GM12875 (cell line): ENCODE results near the gene SEMA4B.
A peak's percentile ranks its signal among the peaks of the same experiment; 100 is the strongest.
"Not testable (repeated sequence)": the region's sequence is repeated elsewhere in the genome, so short reads cannot be mapped to it uniquely, and the experiment has no call there.

Experiments used
- H3K4me3 ChIP-seq: one replicate; pipeline ENCODE4 v1.5.1; 2011; ENCODE audit warnings: low read depth, low read length, control low read depth
- TF ChIP-seq, protein P1 (sequence below): IDR thresholded peaks from 2 replicates; pipeline ENCODE4 v1.5.1; 2011; ENCODE audit warnings: low read depth, mild to moderate bottlenecking, control low read depth, inconsistent platforms, low read length, moderate library complexity, borderline replicate concordance; ENCODE audit not compliant: insufficient read depth

SEMA4B gene

DNA sequence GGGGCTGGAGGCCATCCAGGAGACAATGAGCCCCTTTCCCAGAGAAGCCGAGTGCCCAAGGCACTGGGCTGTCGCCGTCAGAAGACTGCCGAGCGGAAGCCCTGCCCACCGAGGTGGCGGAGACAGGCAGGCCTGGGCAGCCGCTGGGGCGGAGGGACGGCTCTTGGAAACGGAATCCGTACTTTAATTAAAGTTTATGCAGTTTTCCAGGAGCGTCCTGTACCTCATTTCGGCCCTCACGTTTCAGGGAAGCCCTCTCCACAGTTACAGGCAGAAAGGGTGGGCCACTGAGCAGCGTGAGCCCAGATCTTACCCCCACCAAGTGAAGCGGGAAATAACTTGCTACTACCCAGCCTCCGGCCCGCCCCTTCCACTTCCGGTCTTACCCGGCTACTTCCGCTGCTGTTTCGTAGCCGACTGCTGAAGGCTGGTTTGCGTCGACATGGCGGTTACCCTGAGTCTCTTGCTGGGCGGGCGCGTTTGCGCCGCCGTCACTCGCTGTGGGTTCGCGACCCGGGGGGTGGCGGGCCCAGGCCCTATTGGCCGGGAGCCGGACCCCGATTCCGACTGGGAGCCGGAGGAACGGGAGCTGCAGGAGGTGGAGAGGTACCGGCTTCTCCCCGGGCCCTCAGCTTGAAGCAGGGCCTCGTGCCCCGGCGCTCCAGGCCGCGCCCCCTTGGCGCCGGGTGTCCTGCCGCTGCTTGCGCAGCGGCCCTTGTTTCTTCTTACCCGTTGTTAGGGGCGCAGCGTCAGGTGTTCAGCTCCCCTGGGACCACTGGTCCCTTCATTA, 64.3 kb downstream of the SEMA4B start, which contains the start of gene NGRN:
Gene NGRN (plus strand): TSS at position 402 of the 790 bp plus-strand sequence. CDS start 41 bp downstream, at position 443.
- TF ChIP-seq, protein P1, sequence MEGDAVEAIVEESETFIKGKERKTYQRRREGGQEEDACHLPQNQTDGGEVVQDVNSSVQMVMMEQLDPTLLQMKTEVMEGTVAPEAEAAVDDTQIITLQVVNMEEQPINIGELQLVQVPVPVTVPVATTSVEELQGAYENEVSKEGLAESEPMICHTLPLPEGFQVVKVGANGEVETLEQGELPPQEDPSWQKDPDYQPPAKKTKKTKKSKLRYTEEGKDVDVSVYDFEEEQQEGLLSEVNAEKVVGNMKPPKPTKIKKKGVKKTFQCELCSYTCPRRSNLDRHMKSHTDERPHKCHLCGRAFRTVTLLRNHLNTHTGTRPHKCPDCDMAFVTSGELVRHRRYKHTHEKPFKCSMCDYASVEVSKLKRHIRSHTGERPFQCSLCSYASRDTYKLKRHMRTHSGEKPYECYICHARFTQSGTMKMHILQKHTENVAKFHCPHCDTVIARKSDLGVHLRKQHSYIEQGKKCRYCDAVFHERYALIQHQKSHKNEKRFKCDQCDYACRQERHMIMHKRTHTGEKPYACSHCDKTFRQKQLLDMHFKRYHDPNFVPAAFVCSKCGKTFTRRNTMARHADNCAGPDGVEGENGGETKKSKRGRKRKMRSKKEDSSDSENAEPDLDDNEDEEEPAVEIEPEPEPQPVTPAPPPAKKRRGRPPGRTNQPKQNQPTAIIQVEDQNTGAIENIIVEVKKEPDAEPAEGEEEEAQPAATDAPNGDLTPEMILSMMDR = no peak
- peak within 1 kb of the TSS; percentile 69 for H3K4me3 ChIP-seq

DNA sequence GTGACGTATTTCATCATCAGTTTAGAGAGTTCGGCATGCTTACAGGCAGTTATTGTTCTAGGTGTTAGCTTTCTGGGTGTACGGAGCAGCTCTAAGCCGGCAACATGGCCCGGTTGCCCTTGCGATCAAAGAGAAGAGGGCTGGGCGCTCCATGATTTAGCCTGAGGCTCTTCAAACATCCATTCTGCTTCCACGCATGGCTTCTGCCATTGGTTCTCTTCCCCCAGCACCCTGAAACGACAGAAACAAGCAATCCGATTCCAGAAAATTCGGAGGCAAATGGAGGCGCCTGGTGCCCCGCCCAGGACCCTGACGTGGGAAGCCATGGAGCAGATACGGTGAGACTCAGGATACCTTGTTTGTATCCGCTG, 64.9 kb downstream of the SEMA4B start:
- TF ChIP-seq, protein P1 = no peak
- H3K4me3 ChIP-seq = peak overlapping the region; percentile 69

DNA sequence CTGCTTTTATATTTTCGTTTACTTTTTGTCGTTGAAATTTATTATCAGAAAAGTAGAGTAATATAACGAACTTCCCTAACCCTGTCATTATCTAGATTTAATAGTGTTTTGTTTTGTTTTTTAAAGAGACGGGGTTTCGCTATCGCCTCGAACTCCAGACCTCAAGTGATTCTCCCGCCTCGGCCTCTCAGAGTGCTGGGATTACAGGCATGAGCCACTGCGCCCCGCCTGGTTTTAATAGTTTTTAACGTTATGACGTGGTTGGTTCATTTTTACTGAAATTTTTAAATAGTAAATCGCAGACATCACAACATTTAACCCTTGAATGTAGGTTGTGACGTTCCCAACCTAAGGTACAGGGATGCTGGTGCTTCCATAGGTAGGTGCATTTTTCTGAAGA, 65.4 kb downstream of the SEMA4B start:
- TF ChIP-seq, protein P1 = no peak
- peak overlapping the region; percentile 69 for H3K4me3 ChIP-seq

DNA sequence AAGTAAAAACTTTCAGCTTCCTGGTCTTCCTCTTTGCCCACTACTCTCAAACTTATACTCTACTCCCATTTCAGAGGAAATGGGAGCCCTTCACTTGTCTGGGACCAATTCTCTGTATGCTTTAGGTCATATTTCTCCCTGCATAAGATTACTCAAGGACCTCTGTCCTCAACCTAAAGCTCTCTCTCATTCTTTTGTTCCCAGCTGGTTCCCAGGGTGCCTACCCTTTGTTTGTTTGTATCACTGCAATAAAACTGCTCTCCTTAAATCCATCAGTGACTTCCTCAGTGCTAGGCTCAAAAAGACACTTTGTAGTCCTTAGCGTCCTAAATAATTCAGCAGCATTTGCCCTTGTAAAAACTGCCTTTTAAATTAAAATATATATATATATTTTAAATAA, 67.3 kb downstream of the SEMA4B start:
- TF ChIP-seq, protein P1 = no peak
- no peak overlapping the region for H3K4me3 ChIP-seq

DNA sequence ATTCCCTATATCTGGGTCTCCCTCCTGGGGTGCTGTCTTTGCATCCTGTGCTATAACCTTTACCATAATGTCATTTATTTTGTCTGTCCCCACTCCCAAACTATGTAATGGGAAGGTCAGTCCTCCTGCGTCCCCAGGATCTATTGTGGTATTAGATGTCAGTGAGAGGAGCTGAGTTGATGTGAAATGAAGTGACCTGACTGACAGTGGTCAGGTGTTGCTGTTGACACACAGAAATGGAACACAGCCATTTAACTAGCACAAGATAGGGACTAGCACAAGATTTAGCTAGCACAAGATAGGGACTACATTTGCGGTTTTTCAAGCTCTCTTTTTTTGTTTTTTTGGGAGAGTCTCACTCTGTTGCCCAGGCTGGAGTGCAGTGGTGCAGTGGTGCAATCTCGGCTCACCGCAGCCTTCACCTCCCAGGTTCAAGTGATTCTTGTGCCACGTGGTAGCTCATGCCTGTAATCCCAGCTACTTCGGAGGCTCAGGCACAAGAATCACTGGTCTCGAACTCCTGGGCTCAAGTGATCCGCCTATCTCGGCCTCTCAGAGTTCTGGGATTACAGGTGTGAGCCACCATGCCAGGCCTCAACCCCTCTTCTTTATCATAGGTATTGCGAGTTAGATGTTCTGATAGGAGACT, 69.5 kb downstream of the SEMA4B start:
- TF ChIP-seq, protein P1 = no peak
- no peak overlapping the region for H3K4me3 ChIP-seq

DNA sequence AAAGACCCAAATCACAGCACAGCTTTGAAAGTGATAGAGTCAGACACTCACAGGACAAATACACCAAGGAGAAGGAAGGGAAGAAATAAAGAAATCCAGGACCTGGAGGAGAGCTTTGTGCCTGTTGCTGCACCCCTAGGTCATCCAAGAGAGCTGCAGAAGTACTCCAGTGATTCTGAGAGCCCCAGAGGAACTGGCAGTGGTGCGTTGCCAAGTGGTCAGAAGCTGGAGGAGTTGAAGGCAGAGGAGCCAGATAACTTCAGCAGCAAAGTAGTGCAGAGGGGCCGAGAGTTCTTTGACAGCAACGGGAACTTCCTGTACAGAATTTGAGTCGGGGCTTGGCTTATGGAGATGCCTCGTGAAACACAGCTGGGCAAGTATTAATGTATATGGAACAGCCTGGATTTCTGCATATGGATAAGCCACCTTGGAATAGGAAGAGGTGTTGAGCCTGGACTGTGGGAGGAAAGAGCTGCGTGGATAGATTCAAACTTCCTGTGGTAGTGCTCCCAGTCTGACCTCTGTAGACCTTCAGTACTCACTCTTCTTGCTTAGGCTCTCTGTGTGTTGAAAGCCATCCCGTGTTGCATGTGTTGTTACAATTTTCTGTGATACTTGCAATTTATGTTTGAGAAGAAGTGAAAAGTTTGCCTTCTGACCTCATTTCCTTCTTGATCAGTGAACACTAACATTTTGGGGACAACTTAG, 70.5 kb downstream of the SEMA4B start:
- H3K4me3 ChIP-seq = no peak overlapping the region
- TF ChIP-seq, protein P1 = no peak

DNA sequence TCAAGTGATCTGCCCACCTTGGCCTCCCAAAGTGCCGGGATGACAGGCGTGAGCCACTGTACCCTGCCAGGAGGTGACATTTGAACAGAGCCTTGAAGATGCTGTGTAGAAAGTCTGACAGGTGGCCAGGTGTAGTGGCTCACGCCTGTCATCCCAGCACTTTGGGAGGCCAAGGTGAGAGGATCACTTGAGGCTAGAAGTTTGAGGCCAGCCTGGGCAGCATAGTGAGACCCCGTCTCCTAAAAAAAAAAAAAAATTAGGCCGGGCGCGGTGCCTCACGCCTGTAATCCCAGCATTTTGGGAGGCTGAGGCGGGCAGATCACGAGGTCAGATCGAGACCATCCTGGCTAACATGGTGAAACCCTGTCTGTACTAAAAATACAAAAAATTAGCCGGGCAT, 77.3 kb downstream of the SEMA4B start:
- H3K4me3 ChIP-seq = not testable (repeated sequence)
